Measurements from ENCODE around the gene RTF1. TPM values are rescaled to one million over a fixed set of nuclear protein-coding genes. Genes with fewer than 3 reads are reported as not detected.
"Not testable (repeated sequence)": the region's sequence is repeated elsewhere in the genome, so short reads cannot be mapped to it uniquely, and the experiment has no call there.

Gene RTF1
- total RNA-seq, 1 experiment from 2014 or later: 30.6 TPM

DNA sequence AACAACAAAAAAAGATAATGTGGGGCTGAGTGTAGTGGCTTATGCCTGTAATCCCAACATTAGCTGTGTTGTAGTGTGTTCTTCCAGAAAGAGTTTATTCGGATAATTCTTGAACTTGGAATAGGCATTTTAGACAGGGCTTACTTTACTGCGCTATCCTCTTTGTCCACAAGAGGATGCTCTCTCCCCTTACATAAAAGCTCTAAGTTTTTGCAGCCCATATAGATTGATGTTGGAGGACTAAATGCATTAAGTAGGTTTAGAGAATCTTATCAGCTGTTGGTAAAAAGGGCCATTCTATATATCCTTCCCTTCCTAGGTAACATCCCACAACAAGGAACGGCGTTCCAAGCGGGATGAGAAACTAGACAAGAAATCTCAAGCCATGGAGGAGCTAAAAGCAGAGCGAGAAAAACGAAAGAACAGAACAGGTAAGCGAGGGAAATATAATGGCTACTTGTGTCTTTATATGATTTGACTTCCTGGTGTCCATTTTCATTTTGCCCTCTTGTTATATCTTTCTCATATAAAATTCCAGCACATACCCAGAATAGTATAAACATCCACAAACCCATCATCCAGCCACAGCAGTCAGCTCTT is 49.0 kb downstream of the RTF1 start:
- Mint-ChIP-seq H3K27me3 (ENCODE audit: insufficient read depth, unreplicated experiment) (no peaks in the 10 kb centered on the region), H3K27ac (ENCODE audit: low read depth, unreplicated experiment) (no peak overlapping the region), H3K36me3 (ENCODE audit: insufficient read depth, unreplicated experiment) (peaks cover 87% of the 10 kb centered on the region), H3K9me3 (ENCODE audit: unreplicated experiment) (no peaks in the 10 kb centered on the region), H3K4me1 (ENCODE audit: insufficient read depth, unreplicated experiment) (peaks cover 5% of the 10 kb centered on the region), H3K4me3 (ENCODE audit: unreplicated experiment) (no peak overlapping the region)
- intact Hi-C loops (cut with micrococcal nuclease): loop anchor here (1.0 to 5.0 kb wide), 4 partner anchors 91 to 341 kb away; partner anchors contain the start of gene TYRO3
- ChIA-PET CTCF (interaction anchor here (0.6 to 4.3 kb wide), 28 partner anchors 8 to 833 kb away, joined by 3 to 21 read pairs (median 4); no protein-coding TSS in a partner anchor), POLR2A (interaction anchor here (0.7 to 1.9 kb wide), 4 partner anchors 10 to 307 kb away, joined by 3 to 10 read pairs (median 4); no protein-coding TSS in a partner anchor)
- TF ChIP-seq, protein P1, sequence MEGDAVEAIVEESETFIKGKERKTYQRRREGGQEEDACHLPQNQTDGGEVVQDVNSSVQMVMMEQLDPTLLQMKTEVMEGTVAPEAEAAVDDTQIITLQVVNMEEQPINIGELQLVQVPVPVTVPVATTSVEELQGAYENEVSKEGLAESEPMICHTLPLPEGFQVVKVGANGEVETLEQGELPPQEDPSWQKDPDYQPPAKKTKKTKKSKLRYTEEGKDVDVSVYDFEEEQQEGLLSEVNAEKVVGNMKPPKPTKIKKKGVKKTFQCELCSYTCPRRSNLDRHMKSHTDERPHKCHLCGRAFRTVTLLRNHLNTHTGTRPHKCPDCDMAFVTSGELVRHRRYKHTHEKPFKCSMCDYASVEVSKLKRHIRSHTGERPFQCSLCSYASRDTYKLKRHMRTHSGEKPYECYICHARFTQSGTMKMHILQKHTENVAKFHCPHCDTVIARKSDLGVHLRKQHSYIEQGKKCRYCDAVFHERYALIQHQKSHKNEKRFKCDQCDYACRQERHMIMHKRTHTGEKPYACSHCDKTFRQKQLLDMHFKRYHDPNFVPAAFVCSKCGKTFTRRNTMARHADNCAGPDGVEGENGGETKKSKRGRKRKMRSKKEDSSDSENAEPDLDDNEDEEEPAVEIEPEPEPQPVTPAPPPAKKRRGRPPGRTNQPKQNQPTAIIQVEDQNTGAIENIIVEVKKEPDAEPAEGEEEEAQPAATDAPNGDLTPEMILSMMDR (IDR thresholded peaks at IDR 0.05; ENCODE audit: unreplicated experiment): peak; percentile 93
- peak; percentile 59 for DNase-seq (ENCODE audit: unreplicated experiment)
- BruUV-seq (replicated peaks): no TSS peak

DNA sequence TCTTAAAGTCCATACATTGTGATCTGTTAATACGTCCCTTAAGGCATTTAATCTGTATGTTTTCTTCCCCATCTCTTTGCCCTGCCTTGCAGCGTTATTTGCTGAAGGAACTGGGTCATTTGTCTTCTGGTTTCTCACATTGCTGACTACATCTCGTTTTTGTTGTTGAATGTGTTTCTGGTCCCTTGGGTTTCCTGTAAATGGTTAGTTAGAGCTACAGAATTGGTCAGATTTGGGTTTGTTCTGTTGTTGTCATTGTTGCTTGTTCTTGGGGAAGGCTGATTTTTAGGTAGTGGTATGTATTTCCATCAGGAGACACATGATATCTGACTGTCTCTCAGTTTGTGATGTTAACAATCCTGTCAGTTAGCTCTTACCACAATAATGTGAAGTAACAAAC is 49.8 kb downstream of the RTF1 start:
- intact Hi-C loops (cut with micrococcal nuclease): loop anchor here (1.0 to 5.0 kb wide), 4 partner anchors 91 to 340 kb away; partner anchors contain the start of gene TYRO3
- Mint-ChIP-seq H3K27ac (ENCODE audit: low read depth, unreplicated experiment) (no peak overlapping the region), H3K9me3 (ENCODE audit: unreplicated experiment) (no peaks in the 10 kb centered on the region), H3K4me1 (ENCODE audit: insufficient read depth, unreplicated experiment) (peaks cover 5% of the 10 kb centered on the region), H3K36me3 (ENCODE audit: insufficient read depth, unreplicated experiment) (peaks cover 90% of the 10 kb centered on the region), H3K27me3 (ENCODE audit: insufficient read depth, unreplicated experiment) (no peaks in the 10 kb centered on the region), H3K4me3 (ENCODE audit: unreplicated experiment) (no peak overlapping the region)
- no peak for DNase-seq (ENCODE audit: unreplicated experiment)
- TF ChIP-seq, protein P1 (IDR thresholded peaks at IDR 0.05; ENCODE audit: unreplicated experiment): no peak
- BruUV-seq (replicated peaks): no TSS peak
- ChIA-PET CTCF (interaction anchor here (0.6 to 4.3 kb wide), 16 partner anchors 9 to 525 kb away, joined by 3 to 21 read pairs (median 5); partner anchors contain the start of gene MAPKBP1), POLR2A (interaction anchor here (0.8 to 1.9 kb wide), 3 partner anchors 9 to 306 kb away, joined by 3 to 10 read pairs (median 6); no protein-coding TSS in a partner anchor)

DNA sequence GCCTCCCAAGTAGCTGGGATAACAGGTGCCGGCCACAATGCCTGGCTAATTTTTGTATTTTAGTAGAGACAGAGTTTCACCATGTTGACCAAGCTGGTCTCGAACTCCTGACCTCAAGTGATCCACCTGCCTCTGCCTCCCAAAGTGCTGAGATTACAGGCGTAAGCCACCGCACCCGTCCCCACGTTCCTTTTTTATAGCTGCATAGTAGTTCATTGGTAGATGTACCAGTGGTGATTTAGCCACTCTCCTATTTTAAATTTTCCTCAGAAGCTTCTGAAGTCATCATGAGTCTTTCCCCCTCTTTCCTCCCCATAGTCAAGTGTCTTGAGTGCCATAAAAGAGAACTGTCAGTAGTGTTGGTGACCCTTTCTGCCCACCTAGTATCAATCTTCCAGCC is 52.7 kb downstream of the RTF1 start:
- POLR2A ChIA-PET; H3K27me3 Mint-ChIP-seq (ENCODE audit: insufficient read depth, unreplicated experiment); H3K4me1 Mint-ChIP-seq (ENCODE audit: insufficient read depth, unreplicated experiment); H3K9me3 Mint-ChIP-seq (ENCODE audit: unreplicated experiment); H3K4me3 Mint-ChIP-seq (ENCODE audit: unreplicated experiment); DNase-seq (ENCODE audit: unreplicated experiment); H3K27ac Mint-ChIP-seq (ENCODE audit: low read depth, unreplicated experiment); CTCF ChIA-PET; BruUV-seq (replicated peaks): not testable (repeated sequence)
- peaks cover 95% of the 10 kb centered on the region for H3K36me3 Mint-ChIP-seq (ENCODE audit: insufficient read depth, unreplicated experiment)
- intact Hi-C loops (cut with micrococcal nuclease): loop anchor here (5.0 kb wide), 2 partner anchors 88 to 133 kb away; partner anchors contain the start of gene TYRO3

DNA sequence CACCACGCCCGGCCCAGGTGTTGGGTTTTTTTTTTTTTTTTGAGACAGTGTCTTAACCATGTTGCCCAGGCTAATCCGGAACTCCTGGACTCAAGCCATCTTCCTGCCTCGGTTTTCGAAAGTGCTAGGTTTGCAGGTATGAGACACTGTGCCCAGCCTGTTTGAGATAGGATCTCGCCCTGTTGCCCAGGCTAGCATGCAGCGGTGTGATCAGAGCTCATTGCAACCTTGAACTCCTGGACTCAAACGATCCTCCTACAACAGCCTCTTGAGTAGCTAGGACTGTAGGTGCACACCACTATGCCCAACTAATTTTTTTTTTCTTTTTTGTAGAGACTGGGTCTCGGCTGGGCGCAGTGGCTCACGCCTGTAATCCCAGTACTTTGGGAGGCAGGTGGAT is 56.5 kb downstream of the RTF1 start:
- DNase-seq (ENCODE audit: unreplicated experiment): no peak
- TF ChIP-seq, protein P1 (IDR thresholded peaks at IDR 0.05; ENCODE audit: unreplicated experiment): no peak
- peaks cover 97% of the 10 kb centered on the region for H3K36me3 Mint-ChIP-seq (ENCODE audit: insufficient read depth, unreplicated experiment)
- no TSS peak for BruUV-seq (replicated peaks)
- CTCF ChIA-PET: interaction anchor here (0.6 to 1.1 kb wide), 2 partner anchors 9 to 413 kb away, joined by 3 read pairs; no protein-coding TSS in a partner anchor
- H3K9me3 Mint-ChIP-seq (ENCODE audit: unreplicated experiment): no peaks in the 10 kb centered on the region
- H3K4me1 Mint-ChIP-seq (ENCODE audit: insufficient read depth, unreplicated experiment): peaks cover 18% of the 10 kb centered on the region
- POLR2A ChIA-PET: no interaction called here
- intact Hi-C loops (cut with micrococcal nuclease): no loop called here
- no peaks in the 10 kb centered on the region for H3K27me3 Mint-ChIP-seq (ENCODE audit: insufficient read depth, unreplicated experiment)
- no peak overlapping the region for H3K4me3 Mint-ChIP-seq (ENCODE audit: unreplicated experiment)
- H3K27ac Mint-ChIP-seq (ENCODE audit: low read depth, unreplicated experiment): no peak overlapping the region

All from MCF 10A (cell line).